ENCODE results near the gene P4HTM. TPM values are rescaled to one million over a fixed set of nuclear protein-coding genes. Genes with fewer than 3 reads are reported as not detected.

Gene P4HTM
- polyA plus RNA-seq, 1 donor: 12.4 TPM

- DNase-seq (ENCODE audit: low read depth): no peak
Observed at GRCh38 chr3:49023775-49024174, 33.7 kb downstream of the P4HTM start.

DNA sequence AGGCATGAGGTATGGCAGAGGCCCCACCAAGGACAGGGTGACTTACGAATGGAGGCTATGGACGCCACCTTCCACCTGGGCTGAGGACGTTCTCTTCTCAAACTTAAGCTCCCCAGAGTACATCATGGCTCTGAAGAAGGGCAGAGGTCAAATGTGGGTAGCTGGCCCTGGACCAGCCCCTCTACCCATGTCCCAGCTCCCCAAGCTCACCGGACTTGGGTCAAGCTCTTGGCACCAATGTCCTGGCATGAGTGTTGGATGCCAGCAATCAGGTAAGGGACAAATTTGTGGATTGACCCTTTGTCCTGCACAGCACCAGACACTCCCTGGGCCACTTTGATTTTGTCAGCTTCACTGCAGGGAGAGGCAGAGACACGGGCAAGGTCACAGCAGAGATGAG, 34.4 kb downstream of the P4HTM start:
- no peak for DNase-seq (ENCODE audit: low read depth)

DNA sequence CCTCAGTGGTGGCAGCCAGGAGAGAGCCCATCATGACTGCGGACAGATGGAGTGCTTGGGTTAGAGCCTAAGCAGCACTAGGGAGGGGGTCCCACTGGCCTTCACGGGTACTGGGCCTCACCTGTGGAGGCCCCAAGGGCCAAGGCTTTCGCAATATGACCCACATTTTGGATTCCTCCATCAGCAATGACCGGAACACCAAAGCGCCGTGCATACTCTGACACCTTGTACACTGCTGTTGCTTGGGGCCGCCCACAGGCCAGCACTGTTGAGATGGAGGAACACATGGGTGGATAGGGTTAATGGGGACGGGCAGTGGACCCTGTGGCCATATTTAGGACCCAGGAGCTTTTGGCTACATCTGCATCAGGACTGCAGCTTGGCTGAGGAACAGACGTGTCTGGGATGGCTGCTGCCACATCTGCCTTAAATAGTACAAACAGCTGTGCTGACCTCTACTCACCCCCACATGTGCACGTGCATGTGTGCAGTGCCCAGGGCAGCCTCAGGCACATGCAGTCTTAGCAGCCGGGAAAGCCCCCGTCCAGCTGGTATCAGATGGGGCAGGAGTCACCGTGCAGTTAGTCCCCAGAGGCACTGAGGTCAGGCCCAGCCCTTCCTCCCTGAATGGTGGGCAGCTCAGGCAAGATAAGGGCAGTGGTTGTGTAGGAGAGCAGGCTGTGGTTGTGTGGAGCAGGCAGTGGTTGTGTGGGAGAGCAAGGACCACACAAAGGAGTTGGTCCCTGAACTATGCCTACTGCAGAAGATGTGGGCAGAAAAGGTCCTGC, 35.2 kb downstream of the P4HTM start:
- DNase-seq (ENCODE audit: low read depth): no peak

DNA sequence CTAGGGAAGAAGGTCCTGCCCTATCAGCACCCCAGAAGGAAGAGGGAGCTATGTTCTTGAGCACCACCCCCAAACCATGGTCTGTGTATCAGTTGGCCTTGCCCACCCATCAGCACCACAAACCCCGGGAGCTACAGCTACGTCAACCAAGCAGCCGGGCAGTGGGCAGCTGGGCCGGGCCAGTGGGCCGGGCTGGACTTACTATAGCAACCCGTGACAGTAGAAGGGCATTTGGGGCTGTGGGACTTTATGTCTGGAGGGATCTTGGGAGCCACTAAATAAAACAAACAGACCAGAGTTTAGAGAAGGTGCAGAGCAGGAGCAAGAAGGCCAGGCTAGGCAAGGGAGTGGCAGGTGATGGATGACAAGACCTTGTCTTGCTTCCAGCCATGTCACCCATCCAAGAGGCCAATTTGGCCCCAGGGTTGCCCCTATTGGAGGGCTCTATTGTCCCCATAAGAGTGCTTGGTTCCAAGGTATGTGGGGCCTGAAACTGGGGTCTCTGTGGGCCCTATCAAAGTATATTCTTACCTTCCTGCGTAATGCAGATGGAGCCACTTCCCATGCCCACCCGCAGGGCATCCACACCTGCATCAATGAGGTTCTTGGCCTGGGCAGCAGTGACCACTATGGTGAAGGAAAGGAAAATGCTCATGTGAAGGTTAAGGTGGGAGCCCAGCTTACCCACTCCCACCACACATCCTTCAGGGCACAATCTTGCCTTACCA, 35.9 kb downstream of the P4HTM start:
- no peak for DNase-seq (ENCODE audit: low read depth)

DNA sequence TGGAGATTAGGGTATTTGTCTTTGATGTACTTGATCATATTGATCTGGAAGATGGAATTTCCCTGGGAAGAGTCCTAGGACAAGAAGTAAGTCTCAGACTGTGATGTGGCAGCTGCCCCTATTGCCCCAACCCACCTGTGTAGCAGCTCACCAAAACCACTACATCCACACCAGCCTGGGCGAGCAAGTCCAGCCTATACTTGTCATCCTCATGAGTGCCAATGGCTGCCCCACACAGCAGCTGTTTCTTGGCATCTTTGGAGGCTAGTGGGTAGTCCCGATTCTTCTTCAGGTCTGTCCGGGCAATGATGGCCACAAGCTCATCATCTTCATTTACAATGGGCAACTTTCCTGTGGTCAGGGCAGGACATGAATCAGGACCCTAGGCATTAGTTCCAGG, 36.5 kb downstream of the P4HTM start:
- DNase-seq (ENCODE audit: low read depth): no peak

GRCh38 chr3:49027634-49028033, 37.6 kb downstream of the P4HTM start:
- no peak for DNase-seq (ENCODE audit: low read depth)

GRCh38 chr3:49028298-49028672, 38.2 kb downstream of the P4HTM start:
- no peak for DNase-seq (ENCODE audit: low read depth)

DNA sequence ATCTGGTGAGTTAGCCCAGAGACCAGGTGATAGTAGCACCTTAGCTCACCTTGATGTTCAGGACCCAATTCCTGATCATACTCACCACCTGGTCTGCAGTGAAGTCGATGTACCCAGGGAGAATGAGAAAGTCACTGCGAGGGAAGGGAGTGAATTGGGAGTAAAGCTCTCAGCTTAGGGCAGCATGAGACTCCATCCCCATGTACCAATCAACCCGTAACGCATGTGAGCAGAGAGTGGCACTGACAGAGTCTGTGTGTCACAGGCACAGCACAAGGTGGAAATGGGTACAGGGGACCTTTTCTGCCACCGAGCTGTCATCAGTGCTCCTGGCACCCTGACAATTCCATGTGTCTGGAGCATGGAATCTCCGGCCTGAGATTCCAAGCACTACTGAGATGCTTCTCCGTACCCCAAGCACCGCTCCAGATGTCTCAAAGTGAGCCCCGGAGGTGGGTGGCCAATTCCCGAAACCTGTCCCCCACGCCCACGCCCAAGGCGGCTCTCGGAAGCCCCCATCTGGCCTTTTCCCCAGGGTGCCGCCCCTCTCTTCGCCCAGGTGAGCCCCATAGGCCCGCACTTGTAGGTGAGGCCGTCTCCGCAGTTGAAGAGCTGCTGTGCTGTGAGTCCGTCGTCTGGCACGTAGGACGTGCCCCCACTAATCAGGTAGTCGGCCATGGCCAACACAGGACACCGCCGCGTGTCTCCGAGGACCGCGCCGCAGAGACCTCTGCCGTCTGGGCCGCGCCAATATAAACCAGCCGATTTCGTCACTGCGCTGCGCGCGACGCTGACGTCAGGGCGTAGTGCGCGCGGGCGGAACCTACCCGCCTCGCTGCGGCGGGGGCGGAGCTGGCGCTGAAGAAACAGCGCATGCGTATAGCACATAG, 38.9 kb downstream of the P4HTM start, which contains the start of gene IMPDH2:
Gene IMPDH2 (minus strand): TSS at position 726 of the 890 bp plus-strand sequence. CDS start 48 bp downstream, at position 678.
- peak; percentile 91 for DNase-seq (ENCODE audit: low read depth)

DNA sequence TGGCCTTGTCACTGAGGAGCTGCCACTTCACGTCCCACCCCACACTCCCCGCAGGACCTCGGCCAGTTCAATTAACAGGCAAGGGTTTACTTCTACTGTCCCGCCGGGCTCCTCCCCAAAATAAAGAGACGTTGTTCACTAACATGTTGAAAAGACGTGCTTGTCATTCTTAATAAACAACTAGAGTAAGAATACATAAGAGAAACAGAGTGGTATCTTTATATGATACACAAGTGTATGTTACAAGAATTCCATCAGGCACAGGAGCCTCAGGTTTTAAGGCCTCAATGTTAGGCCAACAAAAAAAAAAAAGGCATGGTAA, 39.5 kb downstream of the P4HTM start:
- DNase-seq (ENCODE audit: low read depth): no peak

GRCh38 chr3:49030321-49030720, 40.3 kb downstream of the P4HTM start:
- no peak for DNase-seq (ENCODE audit: low read depth)

DNA sequence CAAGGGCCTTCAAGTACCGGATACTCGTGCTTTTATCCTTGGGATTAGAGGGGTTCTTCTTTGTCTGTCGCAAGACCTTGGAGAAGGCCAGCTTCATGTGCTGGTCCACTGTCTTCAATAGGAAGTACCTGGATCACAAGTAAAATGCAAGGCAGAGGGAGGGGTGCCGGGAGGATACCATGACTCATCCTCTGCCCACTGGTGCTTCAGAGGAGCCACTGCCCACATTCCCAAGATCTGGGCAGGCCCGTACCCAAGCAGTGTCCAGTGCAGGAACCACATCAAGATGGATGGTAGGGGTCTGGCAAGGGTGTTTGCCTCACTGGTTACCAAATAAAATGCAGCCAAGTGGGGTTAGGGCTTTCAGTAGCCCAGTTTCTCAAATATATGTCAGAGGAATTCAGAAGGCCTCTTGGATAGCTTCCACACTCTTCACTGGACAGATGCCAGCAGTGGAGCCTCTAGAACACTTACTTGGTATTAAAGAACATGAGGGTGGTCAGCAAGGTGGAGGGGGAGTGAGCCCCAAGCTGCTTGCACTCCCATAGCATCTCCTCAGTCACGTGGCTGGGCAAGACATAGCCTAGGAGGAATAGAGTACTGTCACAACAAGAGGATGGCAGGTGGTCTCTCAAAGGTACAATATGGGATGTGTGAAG, 42.7 kb downstream of the P4HTM start:
- no peak for DNase-seq (ENCODE audit: low read depth)

- DNase-seq (ENCODE audit: low read depth): no peak
Observed at GRCh38 chr3:49034650-49035049, 44.6 kb downstream of the P4HTM start.

DNA sequence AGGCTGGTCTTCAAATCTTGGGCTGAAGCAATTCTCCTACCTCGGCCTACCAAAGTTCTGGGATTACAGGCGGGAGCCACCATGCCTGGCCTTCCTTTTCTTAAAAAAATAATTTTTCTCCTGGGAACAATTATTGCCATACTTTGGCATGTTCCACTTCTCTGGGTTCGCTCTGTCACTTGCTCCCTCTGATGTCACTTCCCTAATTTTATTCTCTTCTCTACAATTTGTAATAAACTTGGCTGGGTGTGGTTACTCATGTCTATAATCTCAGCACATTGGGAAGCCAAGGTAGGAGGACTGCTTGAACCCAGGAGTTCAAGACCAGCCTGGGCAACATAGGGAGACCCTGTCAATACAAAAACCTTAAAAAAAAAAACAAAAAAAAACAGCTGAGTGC, 45.2 kb downstream of the P4HTM start:
- DNase-seq (ENCODE audit: low read depth): no peak

- no peak for DNase-seq (ENCODE audit: low read depth)
Observed at GRCh38 chr3:49053543-49053942, 63.5 kb downstream of the P4HTM start.

DNA sequence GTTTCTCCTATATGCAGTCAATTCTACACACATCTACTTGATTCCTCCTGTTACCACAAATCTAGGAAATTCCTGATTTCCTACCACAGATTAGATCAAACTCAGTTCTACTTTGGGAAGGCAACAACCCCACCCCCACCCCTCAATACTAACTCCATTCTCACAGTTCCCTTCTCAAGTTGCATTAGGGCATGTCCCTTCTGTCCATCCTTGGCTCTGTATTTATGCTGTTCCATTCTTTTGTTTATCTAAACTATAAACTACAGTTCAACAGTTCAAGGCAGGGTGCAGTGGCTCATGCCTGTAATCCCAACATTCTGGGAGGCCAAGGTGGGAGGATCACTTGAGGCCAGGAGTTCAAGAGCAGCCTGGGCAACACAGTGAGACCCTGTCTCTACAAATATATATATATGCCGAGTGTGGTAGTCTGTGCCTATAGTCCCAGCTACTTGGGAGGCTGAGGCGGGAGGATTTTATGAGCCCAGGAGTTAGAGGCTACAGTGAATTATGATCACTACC, 64.4 kb downstream of the P4HTM start:
- no peak for DNase-seq (ENCODE audit: low read depth)

Other genes starting within 250 kb of the P4HTM start
- 41.3 TPM for gene PRKAR2A, start 142.4 kb upstream of the P4HTM start, polyA plus RNA-seq (ENCODE audit: insufficient read length)
- 19.0 TPM for gene SLC25A20, start 91.4 kb upstream of the P4HTM start, polyA plus RNA-seq (ENCODE audit: insufficient read length)
- 63.2 TPM for gene ARIH2, start 71.4 kb upstream of the P4HTM start, polyA plus RNA-seq (ENCODE audit: insufficient read length)
- 113 TPM for gene WDR6, start 17.1 kb downstream of the P4HTM start, polyA plus RNA-seq (ENCODE audit: insufficient read length)
- 32.6 TPM for gene DALRD3, start 28.3 kb downstream of the P4HTM start, polyA plus RNA-seq (ENCODE audit: insufficient read length)
- 50.8 TPM for gene NDUFAF3, start 31.9 kb downstream of the P4HTM start, polyA plus RNA-seq (ENCODE audit: insufficient read length)
- gene IMPDH2, start 39.2 kb downstream of the P4HTM start, polyA plus RNA-seq (ENCODE audit: insufficient read length): 282 TPM
- 49.8 TPM for gene QRICH1, start 103.8 kb downstream of the P4HTM start, polyA plus RNA-seq (ENCODE audit: insufficient read length)
- gene QARS1, start 114.5 kb downstream of the P4HTM start, polyA plus RNA-seq (ENCODE audit: insufficient read length): 268 TPM
- gene USP19, start 130.6 kb downstream of the P4HTM start, polyA plus RNA-seq (ENCODE audit: insufficient read length): 36.2 TPM
- gene LAMB2, start 142.8 kb downstream of the P4HTM start, polyA plus RNA-seq (ENCODE audit: insufficient read length): 317 TPM
- 13.1 TPM for gene CCDC71, start 176.1 kb downstream of the P4HTM start, polyA plus RNA-seq (ENCODE audit: insufficient read length)
- 104 TPM for gene KLHDC8B, start 181.4 kb downstream of the P4HTM start, polyA plus RNA-seq (ENCODE audit: insufficient read length)

Measured in forelimb muscle (tissue), 1 donor.